B cell (primary cell): ENCODE data around the gene SRCAP. TPM values are rescaled to one million over a fixed set of nuclear protein-coding genes. Genes with fewer than 3 reads are reported as not detected.

ENCODE experiments used
- ATAC-seq: fragments of 200-7000 bp; cut with Tn5 transposase; one replicate; pipeline ENCODE4 v1.10.0; 2021; ENCODE audit warnings: low read depth, mild to moderate bottlenecking, moderate number of reproducible peaks, moderate library complexity
- CTCF ChIA-PET: fragments of 350-600 bp; sonication (Branson Sonifier 250); formaldehyde crosslinking; loops from one replicate; lab custom pipeline; 2021; ENCODE audit warnings: antibody characterized with exemption, inconsistent platforms; lab: Charles Lee
- POLR2A ChIA-PET: fragments of 350-600 bp; sonication (Branson Sonifier 250); formaldehyde crosslinking; loops from one replicate; lab custom pipeline; 2021; ENCODE audit warnings: antibody characterized with exemption; lab: Charles Lee
- DNase-seq: peaks from one replicate; pipeline ENCODE4 v3.0.0; 2013
- H2AFZ ChIP-seq: 2 replicates; pipeline ENCODE4 v1.6.1; 2012; ENCODE audit warnings: mild to moderate bottlenecking, low read depth, low read length; ENCODE audit not compliant: insufficient read depth, poor library complexity, severe bottlenecking
- H3K27ac ChIP-seq, 2 donors: 1 replicate in 1 of 2; 2 replicates in 1 of 2; pipeline ENCODE4 v1.5.1; 2012 to 2013; ENCODE audit warnings: low read length in 2 of 2, mild to moderate bottlenecking in 2 of 2, moderate library complexity in 1 of 2
- H3K27me3 ChIP-seq, 4 experiments: fragments of 200-600 bp in 1 of 4; sonication (generic) in 1 of 4; replicated peaks in 1 of 4; 1 replicate in 2 of 4; 2 replicates in 2 of 4; pipeline versions ENCODE4 v1.6.1 to v1.7.0; 2013 to 2016; ENCODE audit warnings: low read length in 3 of 4, mild to moderate bottlenecking in 2 of 4, mixed read lengths in 1 of 4, moderate library complexity in 1 of 4; ENCODE audit not compliant: insufficient read depth in 4 of 4, control insufficient read depth in 3 of 4; ENCODE audit errors: control extremely low read depth in 1 of 4
- H3K36me3 ChIP-seq, 2 experiments: replicated peaks in 1 of 2; 1 replicate in 1 of 2; 2 replicates in 1 of 2; pipeline versions ENCODE4 v1.6.1 to v1.7.1; 2013; ENCODE audit warnings: low read length in 1 of 2; ENCODE audit not compliant: insufficient read depth in 2 of 2, control insufficient read depth in 1 of 2; ENCODE audit errors: control extremely low read depth in 1 of 2, extremely low read depth in 1 of 2
- H3K4me1 ChIP-seq, 2 donors: fragments of 200-600 bp in 1 of 2; sonication (generic) in 1 of 2; 1 replicate in 1 of 2; 2 replicates in 1 of 2; pipeline versions ENCODE4 v1.5.1 to v1.6.1; 2013 to 2017; ENCODE audit warnings: low read length in 2 of 2; ENCODE audit not compliant: control insufficient read depth in 2 of 2, insufficient read depth in 2 of 2
- H3K4me2 ChIP-seq: replicated peaks from 2 replicates; pipeline ENCODE3; 2012; ENCODE audit warnings: mild to moderate bottlenecking, low read depth, low read length; ENCODE audit not compliant: poor library complexity, severe bottlenecking
- H3K4me3 ChIP-seq, 5 experiments: fragments of 200-600 bp in 1 of 5; sonication (generic) in 1 of 5; 1 replicate in 3 of 5; 2 replicates in 2 of 5; pipeline versions ENCODE4 v1.5.1 to v1.7.0; 2011 to 2016; ENCODE audit warnings: low read length in 4 of 5, mild to moderate bottlenecking in 4 of 5, low read depth in 2 of 5, control low read depth in 1 of 5, moderate library complexity in 1 of 5; ENCODE audit not compliant: insufficient read depth in 1 of 5; ENCODE audit errors: control extremely low read depth in 1 of 5, extremely low read depth in 1 of 5
- H3K79me2 ChIP-seq: fragments of 200-600 bp; sonication (generic); one replicate; pipeline ENCODE4 v1.6.0; 2016; ENCODE audit warnings: low read length; ENCODE audit not compliant: control insufficient read depth, insufficient read depth
- H3K9ac ChIP-seq: fragments of 200-600 bp; sonication (generic); 2 replicates; pipeline ENCODE4 v1.6.1; 2017; ENCODE audit warnings: mild to moderate bottlenecking, low read length, moderate library complexity
- H3K9me3 ChIP-seq, 3 donors: one replicate each; pipeline versions ENCODE4 v1.6.1 to v1.7.1; 2013; ENCODE audit warnings: low read length in 2 of 3; ENCODE audit not compliant: control insufficient read depth in 2 of 3, insufficient read depth in 1 of 3; ENCODE audit errors: control extremely low read depth in 1 of 3
- H4K20me1 ChIP-seq: 2 replicates; pipeline ENCODE4 v1.6.0; 2012; ENCODE audit warnings: mild to moderate bottlenecking, low read length; ENCODE audit not compliant: insufficient read depth, control insufficient read depth, poor library complexity, severe bottlenecking
- H3K27ac Mint-ChIP-seq: one replicate; pipeline ENCODE4 v1.8.0; 2021; ENCODE audit warnings: mixed read lengths
- H3K27me3 Mint-ChIP-seq: one replicate; pipeline ENCODE4 v1.8.0; 2021; ENCODE audit warnings: mixed read lengths
- H3K4me1 Mint-ChIP-seq: one replicate; pipeline ENCODE4 v1.8.0; 2021; ENCODE audit warnings: mixed read lengths
- H3K4me3 Mint-ChIP-seq: one replicate; pipeline ENCODE4 v1.8.0; 2021; ENCODE audit warnings: mixed read lengths
- H3K9me3 Mint-ChIP-seq: one replicate; pipeline ENCODE4 v1.8.0; 2022; ENCODE audit warnings: mixed read lengths; ENCODE audit not compliant: insufficient read depth
- EZH2 ChIP-seq: IDR thresholded peaks from 2 replicates; pipeline ENCODE4 v1.6.1; 2012; ENCODE audit warnings: borderline replicate concordance, low read depth, mild to moderate bottlenecking, moderate library complexity, low read length; ENCODE audit not compliant: insufficient read depth, poor library complexity, severe bottlenecking
- WGBS: methylation state at CpG from one replicate; pipeline ENCODE4 v1.1.5; 2013; ENCODE audit warnings: missing lambda C conversion rate; ENCODE audit not compliant: insufficient coverage; 5-methylcytosine and 5-hydroxymethylcytosine counted together
- intact Hi-C: fragments of 100-400 bp; cut with micrococcal nuclease; formaldehyde crosslinking; loops from one replicate; pipeline ENCODE4 v1.10.0; 2022
- polyA plus RNA-seq: library from polyadenylated mRNA; depleted of rRNA; stranded (reverse); fragments of >200 nt; gene quantifications from 2 replicates; pipeline ENCODE4 v1.2.3, GENCODE V29; 2012
- total RNA-seq, 2 donors: library from RNA; stranded (reverse); fragments of 120-200 nt in 1 of 2; gene quantifications; 1 replicate in 1 of 2; 2 replicates in 1 of 2; pipeline versions ENCODE4 v1.2.3 to v1.2.4, GENCODE V29; 2013 to 2022
- TF ChIP-seq, protein P1 (sequence below): fragments of 200-600 bp; IDR thresholded peaks from one replicate; pipeline ENCODE4 v1.8.0; 2022; ENCODE audit warnings: antibody characterized with exemption, mild to moderate bottlenecking

SRCAP gene
- total and polyA plus RNA-seq, 2 donors (not counting 1 experiment from before 2014, with no cell fraction given): 20.9 to 145 TPM

DNA sequence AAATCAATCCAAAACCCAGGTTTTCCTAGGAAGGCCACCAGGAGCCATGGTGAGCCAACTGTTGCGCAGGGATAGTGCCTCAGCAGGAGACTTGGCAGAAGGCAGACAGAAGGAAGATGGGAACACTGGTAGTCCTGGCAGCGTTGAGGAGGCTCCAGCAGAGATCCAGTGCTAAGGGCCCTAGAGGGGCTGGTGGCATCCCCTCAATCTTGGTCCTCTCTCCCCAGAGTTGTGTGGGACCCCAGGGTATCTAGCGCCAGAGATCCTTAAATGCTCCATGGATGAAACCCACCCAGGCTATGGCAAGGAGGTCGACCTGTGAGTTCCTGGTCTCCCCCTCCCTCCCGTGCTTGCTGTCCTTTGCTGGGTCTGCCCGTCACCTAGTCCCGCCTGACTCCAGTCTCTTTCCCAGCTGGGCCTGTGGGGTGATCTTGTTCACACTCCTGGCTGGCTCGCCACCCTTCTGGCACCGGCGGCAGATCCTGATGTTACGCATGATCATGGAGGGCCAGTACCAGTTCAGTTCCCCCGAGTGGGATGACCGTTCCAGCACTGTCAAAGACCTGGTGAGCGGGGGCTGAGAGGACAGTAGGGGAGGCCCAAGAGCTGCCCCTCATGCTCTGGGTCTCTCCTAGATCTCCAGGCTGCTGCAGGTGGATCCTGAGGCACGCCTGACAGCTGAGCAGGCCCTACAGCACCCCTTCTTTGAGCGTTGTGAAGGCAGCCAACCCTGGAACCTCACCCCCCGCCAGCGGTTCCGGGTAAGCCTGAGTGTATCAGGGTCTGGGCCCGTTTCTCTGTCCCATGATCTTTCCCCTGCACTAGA lies 57.2 kb downstream of the SRCAP start:
- peaks cover 3% of the 10 kb centered on the region for H3K79me2 ChIP-seq
- no peak overlapping the region for H3K9ac ChIP-seq
- ChIA-PET CTCF (no interaction called here), POLR2A (interaction anchor here (1.0 kb wide), 1 partner anchor 8 kb away, joined by 3 read pairs; the partner anchor contains the start of gene PHKG2)
- peaks cover 12 to 22% of the 10 kb centered on the region in 2 donors for H3K4me1 ChIP-seq
- no peaks in the 10 kb centered on the region for H3K9me3 Mint-ChIP-seq
- WGBS: 98% methylated on average over 20 of the region's 20 CpGs
- no peak overlapping the region for H2AFZ ChIP-seq
- H3K4me1 Mint-ChIP-seq: peaks cover 14% of the 10 kb centered on the region
- TF ChIP-seq EZH2: no peak
- TF ChIP-seq, protein P1, sequence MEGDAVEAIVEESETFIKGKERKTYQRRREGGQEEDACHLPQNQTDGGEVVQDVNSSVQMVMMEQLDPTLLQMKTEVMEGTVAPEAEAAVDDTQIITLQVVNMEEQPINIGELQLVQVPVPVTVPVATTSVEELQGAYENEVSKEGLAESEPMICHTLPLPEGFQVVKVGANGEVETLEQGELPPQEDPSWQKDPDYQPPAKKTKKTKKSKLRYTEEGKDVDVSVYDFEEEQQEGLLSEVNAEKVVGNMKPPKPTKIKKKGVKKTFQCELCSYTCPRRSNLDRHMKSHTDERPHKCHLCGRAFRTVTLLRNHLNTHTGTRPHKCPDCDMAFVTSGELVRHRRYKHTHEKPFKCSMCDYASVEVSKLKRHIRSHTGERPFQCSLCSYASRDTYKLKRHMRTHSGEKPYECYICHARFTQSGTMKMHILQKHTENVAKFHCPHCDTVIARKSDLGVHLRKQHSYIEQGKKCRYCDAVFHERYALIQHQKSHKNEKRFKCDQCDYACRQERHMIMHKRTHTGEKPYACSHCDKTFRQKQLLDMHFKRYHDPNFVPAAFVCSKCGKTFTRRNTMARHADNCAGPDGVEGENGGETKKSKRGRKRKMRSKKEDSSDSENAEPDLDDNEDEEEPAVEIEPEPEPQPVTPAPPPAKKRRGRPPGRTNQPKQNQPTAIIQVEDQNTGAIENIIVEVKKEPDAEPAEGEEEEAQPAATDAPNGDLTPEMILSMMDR: no peak
- intact Hi-C loops: no loop called here
- no peak overlapping the region for H3K4me2 ChIP-seq
- H3K27ac Mint-ChIP-seq: no peak overlapping the region
- H3K9me3 ChIP-seq: no peaks in the 10 kb centered on the region
- no peak overlapping the region for H3K27ac ChIP-seq
- ATAC-seq (no peak), DNase-seq (no peak)
- H4K20me1 ChIP-seq: no peaks in the 10 kb centered on the region
- peaks cover 0 to 38% of the 10 kb centered on the region in 2 experiments for H3K36me3 ChIP-seq
- no peaks in the 10 kb centered on the region for H3K27me3 ChIP-seq
- H3K4me3 Mint-ChIP-seq: no peak overlapping the region
- no peak overlapping the region for H3K4me3 ChIP-seq
- H3K27me3 Mint-ChIP-seq: no peaks in the 10 kb centered on the region

DNA sequence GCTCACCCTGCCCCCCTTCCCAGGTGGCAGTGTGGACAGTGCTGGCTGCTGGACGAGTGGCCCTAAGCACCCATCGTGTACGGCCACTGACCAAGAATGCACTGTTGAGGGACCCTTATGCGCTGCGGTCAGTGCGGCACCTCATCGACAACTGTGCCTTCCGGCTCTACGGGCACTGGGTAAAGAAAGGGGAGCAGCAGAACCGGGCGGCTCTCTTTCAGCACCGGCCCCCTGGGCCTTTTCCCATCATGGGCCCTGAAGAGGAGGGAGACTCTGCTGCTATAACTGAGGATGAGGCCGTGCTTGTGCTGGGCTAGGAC lies 57.8 kb downstream of the SRCAP start:
- intact Hi-C loops: no loop called here
- H3K4me3 ChIP-seq: no peak overlapping the region
- peaks cover 12 to 25% of the 10 kb centered on the region in 2 donors for H3K4me1 ChIP-seq
- H3K4me2 ChIP-seq: no peak overlapping the region
- no peak overlapping the region for H2AFZ ChIP-seq
- H3K27me3 ChIP-seq: no peaks in the 10 kb centered on the region
- Mint-ChIP-seq H3K27ac (no peak overlapping the region), H3K9me3 (no peaks in the 10 kb centered on the region), H3K4me3 (no peak overlapping the region), H3K4me1 (peaks cover 16% of the 10 kb centered on the region), H3K27me3 (no peaks in the 10 kb centered on the region)
- no peaks in the 10 kb centered on the region for H3K9me3 ChIP-seq
- ATAC-seq (no peak), DNase-seq (no peak)
- no peak overlapping the region for H3K9ac ChIP-seq
- TF ChIP-seq, protein P1: no peak
- TF ChIP-seq EZH2: no peak
- H4K20me1 ChIP-seq: no peaks in the 10 kb centered on the region
- WGBS: 97% methylated on average over 13 of the region's 13 CpGs
- POLR2A ChIA-PET: interaction anchor here (1.0 kb wide), 1 partner anchor 8 kb away, joined by 3 read pairs; the partner anchor contains the start of gene PHKG2
- CTCF ChIA-PET: no interaction called here
- peaks cover 0 to 33% of the 10 kb centered on the region in 2 experiments for H3K36me3 ChIP-seq
- H3K27ac ChIP-seq: no peak overlapping the region
- H3K79me2 ChIP-seq: peaks cover 3% of the 10 kb centered on the region
